GM10847 (cell line): Measurements from ENCODE around the gene GRK5.

ENCODE experiments used
- POLR2A ChIP-seq: IDR thresholded peaks from 2 replicates; pipeline ENCODE4 v1.6.1; 2011; ENCODE audit not compliant: insufficient read length; ENCODE audit errors: extremely low read depth

Gene GRK5

DNA sequence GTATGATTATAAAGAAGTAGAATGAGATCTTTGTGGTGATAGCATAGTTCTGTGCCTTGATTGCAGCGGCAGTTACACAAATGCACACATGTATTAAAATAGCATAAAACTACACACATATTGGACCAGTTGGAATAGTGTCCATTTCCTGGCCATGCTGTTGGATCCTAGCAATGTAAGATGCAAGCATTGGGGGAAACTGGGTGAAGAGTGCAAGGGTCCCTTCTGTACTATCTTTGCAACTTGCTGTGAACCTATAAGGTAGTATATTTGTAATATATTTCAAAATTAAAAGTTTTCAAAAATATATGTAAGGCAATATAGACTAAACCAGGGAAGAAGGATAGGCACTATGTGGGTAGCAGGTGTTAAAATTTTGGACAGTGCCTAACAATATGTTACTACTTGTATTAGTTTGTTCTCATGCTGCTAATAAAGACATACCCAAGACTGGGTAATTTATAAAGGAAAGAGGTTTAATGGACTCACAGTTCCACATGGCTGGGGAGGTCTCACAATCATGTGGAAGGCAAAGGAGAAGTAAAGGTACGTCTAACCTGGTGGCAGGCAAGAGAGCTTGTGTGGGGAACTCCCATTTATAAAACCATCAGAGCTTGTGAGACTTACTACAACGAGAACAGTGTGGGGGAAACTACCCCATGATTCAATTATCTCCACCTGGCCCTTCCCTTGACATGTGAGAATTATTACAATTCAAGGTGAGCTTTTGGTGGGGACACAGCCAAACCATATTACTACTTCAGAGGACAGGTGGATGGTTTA is 263.7 kb downstream of the GRK5 start:
- TF ChIP-seq POLR2A = no peak

DNA sequence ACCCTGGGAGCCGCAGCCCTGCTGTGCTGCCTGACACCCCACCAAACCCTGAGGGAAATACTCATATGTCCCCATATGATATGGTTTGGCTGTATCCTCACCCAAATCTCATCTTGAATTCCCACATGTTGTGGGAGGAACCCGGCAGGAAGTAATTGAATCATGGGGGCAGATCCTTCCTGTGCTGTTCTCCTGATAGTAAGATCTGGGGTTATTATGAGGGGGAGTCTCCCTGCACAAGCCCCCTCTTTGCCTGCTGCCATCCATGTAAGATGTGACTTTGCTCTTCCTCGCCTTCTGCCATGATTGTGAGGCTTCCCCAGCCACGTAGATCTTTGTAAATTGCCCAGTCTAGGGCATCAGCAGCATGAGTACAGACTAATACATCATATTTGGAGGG is 266.4 kb downstream of the GRK5 start:
- no peak for TF ChIP-seq POLR2A

DNA sequence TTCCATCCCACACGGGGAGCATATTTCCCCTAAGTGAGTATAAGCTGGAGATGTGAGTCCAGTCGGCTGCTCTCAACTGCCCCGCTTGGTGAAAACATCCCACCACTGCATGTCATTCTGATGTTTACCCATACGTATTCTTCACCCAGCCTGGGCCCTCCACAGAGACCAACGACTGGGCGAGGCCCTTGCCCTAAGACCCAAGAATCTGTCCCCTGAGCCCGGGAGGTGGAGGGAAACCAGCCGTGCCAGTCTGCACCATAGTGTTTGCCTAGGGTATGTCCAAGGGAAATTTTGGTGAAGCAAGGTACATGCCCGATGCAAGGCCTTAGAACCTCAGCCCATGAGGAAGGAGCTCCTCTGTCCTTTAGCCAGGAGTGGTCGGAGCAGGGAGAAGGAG is 267.2 kb downstream of the GRK5 start:
- TF ChIP-seq POLR2A = no peak

DNA sequence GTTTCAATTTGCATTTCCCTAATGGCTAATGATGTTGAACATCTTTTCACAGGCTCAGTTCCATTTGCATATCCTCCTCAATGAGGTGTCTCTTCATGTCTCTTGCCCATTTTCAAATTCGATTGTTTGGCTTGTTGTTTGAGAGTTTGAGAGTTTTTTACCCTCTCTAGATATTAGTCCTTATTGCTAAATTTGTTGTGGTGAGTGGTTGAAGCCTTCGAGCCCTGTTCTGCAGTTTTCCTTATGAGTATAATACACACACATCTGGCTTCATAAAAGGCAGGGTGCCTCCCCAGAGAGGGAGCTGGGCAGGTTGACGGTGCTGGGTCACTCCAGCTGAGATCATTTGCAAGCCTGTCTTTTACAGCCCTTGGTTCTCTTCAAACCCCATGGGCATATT is 270.1 kb downstream of the GRK5 start:
- TF ChIP-seq POLR2A = no peak

DNA sequence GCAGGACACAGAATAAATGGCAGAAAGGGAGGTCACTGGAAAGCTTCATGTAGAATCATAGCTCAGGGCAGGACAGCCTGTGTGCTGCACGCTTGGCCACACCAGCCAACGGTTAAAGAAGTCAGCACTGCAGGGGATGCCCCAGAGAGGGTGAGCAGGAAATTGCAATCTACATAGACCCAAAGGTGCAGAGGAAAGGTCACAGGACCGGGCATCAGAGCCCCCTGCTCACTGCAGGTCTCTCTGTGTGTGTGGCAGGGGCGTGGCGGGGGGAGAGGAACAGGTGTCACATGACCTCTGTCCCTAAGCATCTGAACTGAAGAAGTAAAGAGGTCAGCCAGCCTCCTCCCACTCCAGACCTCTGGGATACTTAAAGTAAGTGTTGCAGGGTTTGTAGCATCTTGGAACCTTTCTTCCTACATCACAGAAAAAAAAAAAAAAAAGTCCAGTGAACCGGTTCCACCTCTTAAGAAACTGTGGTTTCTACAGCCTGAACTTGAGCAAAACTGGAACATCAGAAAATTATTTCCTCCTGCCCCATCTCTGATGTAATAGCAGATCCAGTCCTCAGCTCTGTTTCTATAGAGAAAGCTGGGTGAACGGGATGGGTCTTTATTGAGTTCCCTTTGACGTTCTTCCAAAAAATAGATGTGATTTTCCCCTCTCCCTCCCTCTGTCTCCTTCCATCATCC is 270.9 kb downstream of the GRK5 start:
- TF ChIP-seq POLR2A = no peak

DNA sequence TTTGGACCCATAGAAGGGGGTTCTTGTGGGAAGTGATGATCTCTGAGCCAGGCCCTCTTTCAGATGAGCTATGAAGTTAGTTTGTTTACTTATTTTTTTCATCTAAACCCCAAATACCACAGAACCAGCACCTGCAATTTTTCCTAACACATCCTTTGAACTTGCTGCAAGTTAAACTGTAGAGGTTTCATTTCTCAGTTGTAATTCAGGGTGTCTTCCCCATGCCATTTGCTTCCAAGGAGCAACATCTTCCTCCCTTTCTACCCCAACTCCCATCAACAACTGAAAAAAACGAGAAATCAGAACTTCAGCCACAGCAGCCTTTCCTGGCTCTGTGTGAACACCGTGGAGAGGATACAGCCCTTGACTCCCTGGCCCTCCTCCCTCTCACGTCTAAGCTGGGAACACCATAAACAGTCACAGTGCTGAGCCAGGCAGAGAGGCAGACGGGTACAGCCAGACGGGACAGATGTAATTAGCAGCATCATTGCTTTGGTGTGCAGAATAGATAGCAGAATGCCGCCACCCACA is 271.5 kb downstream of the GRK5 start:
- no peak for TF ChIP-seq POLR2A

DNA sequence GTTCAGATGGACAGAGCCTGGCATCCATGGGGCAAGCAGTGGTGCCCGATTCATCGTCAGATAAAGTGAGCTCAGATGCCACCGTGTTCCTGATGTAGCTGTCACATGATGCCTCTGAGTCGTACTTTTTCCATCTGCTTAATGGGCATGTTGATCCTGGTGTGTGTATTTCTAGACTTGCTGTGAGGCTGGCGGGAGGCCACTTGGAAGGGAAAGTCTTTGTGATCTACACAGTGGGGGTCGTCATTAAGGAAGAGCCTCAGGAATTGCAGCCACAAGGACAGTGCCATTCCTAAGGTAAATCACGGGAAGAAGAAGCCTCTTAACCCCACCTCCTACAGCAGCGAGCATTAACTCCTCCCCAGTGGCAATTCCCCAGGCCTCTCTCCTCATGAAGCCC is 272.2 kb downstream of the GRK5 start:
- no peak for TF ChIP-seq POLR2A

DNA sequence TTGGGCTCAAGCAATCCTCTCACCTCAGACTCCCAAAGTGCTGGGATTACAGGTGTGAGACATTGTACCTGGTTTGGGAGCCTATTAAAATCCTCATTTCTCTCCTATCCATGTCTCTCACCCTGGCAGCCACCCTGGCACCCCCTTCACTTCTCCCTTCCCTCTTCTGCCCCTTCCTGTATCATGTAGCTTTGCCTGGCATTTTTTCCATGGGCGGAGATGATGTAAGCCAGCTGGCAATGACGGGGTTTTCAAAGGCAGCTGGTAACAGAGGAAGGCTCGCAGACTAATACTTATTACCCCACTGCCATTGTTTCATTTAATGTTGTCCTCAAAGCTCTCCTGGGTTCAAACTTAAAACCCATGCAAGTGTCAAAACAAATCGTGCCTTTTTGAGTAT is 273.3 kb downstream of the GRK5 start:
- TF ChIP-seq POLR2A = no peak

DNA sequence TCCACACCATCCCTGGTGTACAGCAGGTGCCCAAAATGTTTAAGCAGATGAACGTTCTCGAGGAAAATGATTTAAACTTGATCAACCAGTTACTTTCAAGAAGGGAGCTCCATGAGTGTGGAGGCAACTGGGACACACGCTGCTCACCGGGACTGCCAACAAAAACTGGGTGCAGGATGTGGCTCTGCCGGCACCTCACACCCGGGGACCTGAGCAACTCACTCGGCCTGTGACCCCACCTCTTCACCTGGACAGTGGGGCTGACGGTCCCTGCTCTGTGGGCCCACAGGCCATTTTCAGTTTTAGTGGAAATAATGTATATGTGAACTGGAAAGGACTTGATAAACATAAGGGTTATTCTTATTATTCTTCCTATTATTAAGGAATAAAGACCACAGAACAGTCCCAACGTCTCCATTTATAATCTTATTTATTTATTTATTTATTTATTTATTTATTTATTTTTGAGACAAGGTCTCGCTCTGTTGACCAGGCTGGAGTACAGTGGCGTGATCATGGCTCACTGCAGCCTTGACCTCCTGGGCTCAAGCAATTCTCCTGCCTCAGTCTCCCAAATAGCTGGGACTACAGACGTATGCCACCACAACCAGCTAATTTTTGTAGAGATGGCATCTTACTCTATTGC is 274.5 kb downstream of the GRK5 start:
- no peak for TF ChIP-seq POLR2A

DNA sequence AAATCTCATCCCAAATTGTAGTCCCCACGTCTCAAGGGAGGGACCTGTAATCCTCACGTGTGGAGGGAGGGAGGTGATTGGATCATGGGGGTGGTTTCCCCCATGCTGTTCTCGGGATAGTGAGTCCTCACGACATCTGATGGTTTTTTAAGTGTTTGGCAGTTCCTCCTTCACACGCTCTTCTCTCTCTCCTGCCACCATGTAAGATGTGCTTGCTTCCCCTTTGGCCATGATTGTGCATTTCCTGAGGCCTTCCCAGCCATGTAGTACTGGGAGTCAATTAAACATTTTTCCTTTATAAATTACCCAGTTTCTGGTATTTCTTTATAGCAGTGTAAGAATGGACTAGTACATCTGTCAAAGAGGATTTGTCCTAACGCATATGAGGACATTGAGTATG is 275.6 kb downstream of the GRK5 start:
- no peak for TF ChIP-seq POLR2A

DNA sequence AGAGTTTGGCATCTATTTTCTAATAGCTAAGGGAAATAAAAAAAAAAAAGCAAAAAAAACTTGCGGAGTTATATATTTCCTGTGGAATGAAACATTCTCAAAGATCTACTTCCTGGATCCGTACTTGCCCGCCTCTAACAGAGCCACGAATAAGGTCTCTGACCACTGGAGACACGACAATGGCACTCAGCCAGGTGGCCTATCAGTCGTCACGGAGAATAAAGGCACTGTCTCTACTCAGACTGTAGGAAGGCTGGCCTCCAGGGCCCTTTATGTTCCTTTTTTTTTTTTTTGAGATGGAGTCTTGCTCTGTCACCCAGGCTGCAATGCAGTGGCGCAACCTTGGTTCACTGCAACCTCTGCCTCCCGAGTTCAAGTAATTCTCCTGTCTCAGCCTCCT is 276.5 kb downstream of the GRK5 start:
- TF ChIP-seq POLR2A = no peak

DNA sequence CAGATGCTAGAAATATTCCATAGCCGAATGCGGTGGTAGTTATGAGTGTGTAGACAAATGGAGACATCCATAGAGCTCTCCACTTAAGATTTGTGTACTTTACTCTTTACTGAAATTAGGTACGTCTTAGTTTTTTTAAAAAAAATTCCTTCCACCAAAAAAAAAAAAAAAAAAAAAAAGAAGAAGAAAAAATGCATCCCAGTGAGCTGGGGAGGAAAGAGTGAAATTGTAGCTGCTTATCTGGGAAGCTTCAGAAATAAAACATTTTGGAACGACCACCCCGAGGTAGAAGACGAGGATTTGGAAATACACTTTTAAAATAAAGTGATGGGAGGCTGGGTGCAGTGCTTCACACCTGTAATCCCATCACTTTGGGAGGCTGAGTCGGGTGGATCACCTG is 281.3 kb downstream of the GRK5 start:
- TF ChIP-seq POLR2A = no peak

DNA sequence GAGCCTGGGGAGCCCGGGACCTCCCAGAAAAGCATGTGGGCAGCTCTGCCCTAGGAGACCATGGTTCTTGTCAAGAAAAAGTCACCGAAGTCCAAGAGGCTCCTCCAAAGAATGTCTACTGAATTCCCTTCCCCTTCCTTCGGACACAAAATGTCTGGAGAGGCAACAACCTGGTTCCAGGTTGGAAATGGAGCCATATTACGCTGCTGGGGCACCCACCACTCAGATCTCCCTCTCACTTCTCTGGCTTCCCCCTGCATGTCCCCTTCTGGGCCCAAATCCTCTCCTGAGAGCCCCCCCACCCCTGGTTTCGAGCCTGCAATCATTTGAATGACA is 282.6 kb downstream of the GRK5 start:
- no peak for TF ChIP-seq POLR2A

DNA sequence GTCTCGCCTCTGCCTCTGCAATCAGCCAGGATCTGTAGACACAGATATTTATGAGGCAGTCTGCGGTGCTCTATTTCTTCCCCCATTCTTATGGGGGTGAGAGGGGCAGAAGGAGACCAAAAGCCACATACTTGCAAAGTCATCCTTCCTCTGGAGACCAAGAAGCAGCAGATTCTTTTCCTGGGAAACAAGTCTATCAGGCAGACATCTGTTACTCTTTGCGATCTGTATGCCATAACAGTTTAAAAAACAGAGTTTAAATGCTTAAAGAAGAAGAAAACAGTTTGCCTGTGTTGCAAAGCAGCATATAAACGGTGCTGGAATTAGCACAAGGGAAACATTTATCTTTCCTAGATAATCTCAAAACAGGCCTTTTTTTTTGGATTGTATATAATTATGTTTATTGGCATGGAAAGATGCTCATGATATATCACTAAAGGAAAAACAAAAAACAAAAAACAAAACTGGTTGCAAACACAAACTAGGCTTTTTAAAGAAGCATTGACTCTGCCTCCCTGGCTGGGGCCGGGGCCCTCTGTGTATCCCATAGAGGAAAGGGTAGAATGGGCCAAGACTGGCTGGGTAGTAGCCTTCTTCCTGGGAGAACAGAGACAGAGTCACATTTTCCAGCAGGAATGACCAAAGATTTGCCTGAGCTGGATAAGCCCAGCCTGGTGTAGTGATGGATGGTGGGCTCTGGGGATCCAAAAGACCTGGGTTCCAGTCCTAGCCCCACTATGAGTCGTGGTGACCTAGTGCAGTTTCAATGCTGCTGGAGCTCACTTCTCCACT is 284.8 kb downstream of the GRK5 start:
- TF ChIP-seq POLR2A = no peak

DNA sequence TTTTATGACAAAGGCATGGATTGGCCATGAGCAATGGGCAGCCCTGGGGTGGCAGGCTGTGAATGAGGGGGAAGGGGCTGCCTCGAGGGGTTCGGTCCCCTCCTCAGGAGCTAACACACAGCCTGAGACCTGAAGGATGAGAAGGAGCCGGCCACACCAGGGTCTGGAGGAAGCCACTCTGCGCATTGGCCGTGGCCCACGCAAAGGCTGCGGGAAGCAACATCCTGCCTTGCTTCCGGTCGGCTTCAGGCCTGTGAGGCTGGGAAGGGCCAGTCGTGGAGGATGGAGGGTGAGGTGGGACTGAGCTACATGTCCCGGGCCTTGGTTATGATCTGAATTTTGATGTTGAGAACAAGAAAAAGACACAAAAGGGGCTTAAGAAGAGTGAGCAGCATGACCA is 285.8 kb downstream of the GRK5 start:
- no peak for TF ChIP-seq POLR2A

DNA sequence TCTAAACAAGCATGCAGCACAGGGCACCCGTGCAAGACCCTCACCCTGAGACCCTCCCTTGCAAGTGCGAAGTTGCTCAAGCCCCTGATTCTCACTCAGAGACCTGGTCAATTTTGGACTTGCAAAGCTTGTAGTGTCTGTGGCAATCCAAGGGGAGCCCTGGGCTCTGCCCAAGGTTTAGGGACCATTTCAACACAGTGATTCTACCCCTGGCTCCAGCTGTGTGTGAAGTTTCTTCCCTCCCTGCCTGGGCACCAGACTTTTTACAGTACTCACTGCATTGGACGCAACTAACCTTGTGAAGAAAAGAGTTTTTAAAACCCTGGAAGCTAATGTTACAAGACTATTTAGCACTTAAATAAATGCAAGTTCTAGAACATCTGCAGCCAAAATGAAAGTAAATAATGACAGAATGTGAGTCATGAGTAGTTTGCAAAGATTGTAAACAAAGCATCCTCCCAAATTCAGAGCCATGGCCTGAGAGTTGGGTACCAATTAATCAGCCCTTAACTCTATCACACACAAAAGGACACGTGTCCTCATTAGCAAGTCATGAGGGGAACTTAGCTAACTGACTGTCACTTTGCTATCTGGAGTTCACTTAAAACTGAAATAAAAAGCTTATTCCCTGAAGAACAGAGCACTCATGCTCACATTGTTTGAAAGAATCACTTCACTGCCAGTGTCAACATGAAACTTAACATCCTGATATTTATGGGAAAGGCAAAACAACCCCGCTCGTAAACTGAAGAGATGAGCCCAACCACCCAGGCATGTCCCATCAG is 287.1 kb downstream of the GRK5 start:
- TF ChIP-seq POLR2A = no peak
